GM23248 (cell line): ENCODE results near the gene GPT2. TPM values are rescaled to one million over a fixed set of nuclear protein-coding genes. Genes with fewer than 3 reads are reported as not detected.

Experiments
- DNase-seq: peaks from one replicate; pipeline ENCODE4 v3.0.0-alpha.2; 2015
- H2AFZ ChIP-seq: fragments of 200-600 bp; sonication (generic); 2 replicates; pipeline ENCODE4 v1.6.1; 2016; ENCODE audit warnings: antibody characterized with exemption
- H3F3A ChIP-seq: fragments of 200-600 bp; sonication (generic); 2 replicates; pipeline ENCODE4 v1.6.1; 2016; ENCODE audit warnings: mild to moderate bottlenecking, antibody characterized with exemption, mixed run types; ENCODE audit not compliant: insufficient read depth
- H3K27ac ChIP-seq: fragments of 200-600 bp; sonication (generic); 2 replicates; pipeline ENCODE4 v1.5.1; 2016; ENCODE audit warnings: mild to moderate bottlenecking
- H3K27me3 ChIP-seq: fragments of 200-600 bp; sonication (generic); replicated peaks from 2 replicates; pipeline ENCODE4 v1.6.1; 2016; ENCODE audit warnings: mild to moderate bottlenecking; ENCODE audit not compliant: insufficient read depth
- H3K36me3 ChIP-seq: fragments of 200-600 bp; sonication (generic); 2 replicates; pipeline ENCODE4 v1.6.1; 2016; ENCODE audit warnings: low read depth, mild to moderate bottlenecking
- H3K4me1 ChIP-seq: fragments of 200-600 bp; sonication (generic); 2 replicates; pipeline ENCODE4 v1.6.1; 2016; ENCODE audit warnings: mild to moderate bottlenecking; ENCODE audit not compliant: insufficient read depth
- H3K4me2 ChIP-seq: fragments of 200-600 bp; sonication (generic); one replicate; pipeline ENCODE4 v1.6.1; 2016; ENCODE audit warnings: mild to moderate bottlenecking; ENCODE audit not compliant: unreplicated experiment
- H3K4me3 ChIP-seq: fragments of 200-600 bp; sonication (generic); 2 replicates; pipeline ENCODE4 v1.5.1; 2016; ENCODE audit warnings: mild to moderate bottlenecking
- H3K79me2 ChIP-seq: fragments of 200-600 bp; sonication (generic); 2 replicates; pipeline ENCODE4 v1.6.1; 2016; ENCODE audit warnings: mild to moderate bottlenecking; ENCODE audit not compliant: insufficient read depth
- H3K9ac ChIP-seq: fragments of 200-600 bp; sonication (generic); 2 replicates; pipeline ENCODE4 v1.6.1; 2016; ENCODE audit warnings: mild to moderate bottlenecking
- H3K9me2 ChIP-seq: fragments of 200-600 bp; sonication (generic); 2 replicates; pipeline ENCODE4 v1.6.1; 2016; ENCODE audit warnings: mixed run types, mild to moderate bottlenecking, moderate library complexity; ENCODE audit not compliant: insufficient read depth
- H3K9me3 ChIP-seq: fragments of 200-600 bp; sonication (generic); one replicate; pipeline ENCODE4 v1.6.1; 2017; ENCODE audit warnings: low read depth
- H4K20me1 ChIP-seq: fragments of 200-600 bp; sonication (generic); 2 replicates; pipeline ENCODE4 v1.6.0; 2016; ENCODE audit not compliant: insufficient read depth
- EZH2 ChIP-seq: fragments of 200-600 bp; sonication (generic); IDR thresholded peaks from 2 replicates; pipeline ENCODE4 v1.6.1; 2018; ENCODE audit warnings: antibody characterized with exemption, mild to moderate bottlenecking; ENCODE audit not compliant: insufficient read depth, poor library complexity, severe bottlenecking
- EZH2phosphoT487 ChIP-seq: fragments of 200-600 bp; sonication (generic); IDR thresholded peaks from 2 replicates; pipeline ENCODE4 v1.6.1; 2018; ENCODE audit warnings: antibody characterized with exemption, moderate library complexity, mild to moderate bottlenecking, low read depth; ENCODE audit not compliant: insufficient read depth
- WGBS, 2 experiments: methylation state at CpG; one replicate each; pipeline ENCODE4 v1.1.6; 2015 to 2017; ENCODE audit warnings: low lambda C conversion rate in 2 of 2, low coverage in 1 of 2; ENCODE audit errors: missing lambda C conversion rate in 2 of 2; 5-methylcytosine and 5-hydroxymethylcytosine counted together
- in situ Hi-C: fragments of 300-500 bp; cut with MboI; formaldehyde crosslinking; loops from 2 replicates; pipeline ENCODE4 v1.15.0; 2020
- polyA plus RNA-seq: library from polyadenylated mRNA; unstranded; fragments of >200 nt; fragmentation: Nextera tagmentation; extraction: Ambion mirVana; gene quantifications from 2 replicates; pipeline ENCODE4 v1.2.1, GENCODE V29; 2016
- total RNA-seq: library from RNA; depleted of rRNA; stranded (reverse); fragments of >200 nt; shearing (Covaris generic); gene quantifications from 2 replicates; pipeline ENCODE4 v1.2.3, GENCODE V29; 2014

GPT2 gene
- total and polyA plus RNA-seq, 2 experiments from 2014 or later = 26.9 to 33.7 TPM

DNA sequence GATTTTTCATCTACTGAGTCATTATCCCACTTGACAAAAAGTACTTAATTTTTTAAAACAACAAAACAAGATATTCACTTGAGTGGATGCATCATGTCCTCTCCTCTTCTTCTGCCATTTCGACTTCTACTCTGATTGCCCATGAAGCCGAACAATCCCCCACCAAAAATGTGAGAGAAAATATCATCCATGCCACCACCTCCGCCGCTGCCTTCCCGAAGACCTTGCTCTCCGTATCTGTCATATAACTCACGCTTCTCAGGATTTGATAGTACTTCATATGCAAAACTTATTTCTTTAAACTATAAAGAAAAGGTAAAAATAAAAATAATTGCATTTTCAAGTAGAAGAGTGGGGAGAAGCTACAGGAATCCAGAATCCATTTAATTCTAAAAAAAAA, 87.1 kb downstream of the GPT2 start:
- H3K4me1 ChIP-seq = peaks cover 21% of the 10 kb centered on the region
- no peak overlapping the region for H3K9ac ChIP-seq
- no peaks in the 10 kb centered on the region for H3K27me3 ChIP-seq
- H3K9me3 ChIP-seq = no peaks in the 10 kb centered on the region
- no peak overlapping the region for H3K27ac ChIP-seq
- no peak for TF ChIP-seq EZH2phosphoT487
- TF ChIP-seq EZH2 = no peak
- no peaks in the 10 kb centered on the region for H4K20me1 ChIP-seq
- WGBS, 2 experiments = 95 to 97% methylated on average over 7 of the region's 7 CpGs
- in situ Hi-C loops = no loop called here
- peaks cover 72% of the 10 kb centered on the region for H3K79me2 ChIP-seq
- H3K4me3 ChIP-seq = 0 out of 2 replicates have a peak overlapping the region, but pooled peaks have one; percentile 7
- no peak for DNase-seq
- H3K36me3 ChIP-seq = peaks cover 41% of the 10 kb centered on the region
- H3F3A ChIP-seq = peaks cover 8% of the 10 kb centered on the region
- H2AFZ ChIP-seq = no peak overlapping the region
- H3K9me2 ChIP-seq = no peaks in the 10 kb centered on the region
- H3K4me2 ChIP-seq = peak overlapping the region; percentile 93

DNA sequence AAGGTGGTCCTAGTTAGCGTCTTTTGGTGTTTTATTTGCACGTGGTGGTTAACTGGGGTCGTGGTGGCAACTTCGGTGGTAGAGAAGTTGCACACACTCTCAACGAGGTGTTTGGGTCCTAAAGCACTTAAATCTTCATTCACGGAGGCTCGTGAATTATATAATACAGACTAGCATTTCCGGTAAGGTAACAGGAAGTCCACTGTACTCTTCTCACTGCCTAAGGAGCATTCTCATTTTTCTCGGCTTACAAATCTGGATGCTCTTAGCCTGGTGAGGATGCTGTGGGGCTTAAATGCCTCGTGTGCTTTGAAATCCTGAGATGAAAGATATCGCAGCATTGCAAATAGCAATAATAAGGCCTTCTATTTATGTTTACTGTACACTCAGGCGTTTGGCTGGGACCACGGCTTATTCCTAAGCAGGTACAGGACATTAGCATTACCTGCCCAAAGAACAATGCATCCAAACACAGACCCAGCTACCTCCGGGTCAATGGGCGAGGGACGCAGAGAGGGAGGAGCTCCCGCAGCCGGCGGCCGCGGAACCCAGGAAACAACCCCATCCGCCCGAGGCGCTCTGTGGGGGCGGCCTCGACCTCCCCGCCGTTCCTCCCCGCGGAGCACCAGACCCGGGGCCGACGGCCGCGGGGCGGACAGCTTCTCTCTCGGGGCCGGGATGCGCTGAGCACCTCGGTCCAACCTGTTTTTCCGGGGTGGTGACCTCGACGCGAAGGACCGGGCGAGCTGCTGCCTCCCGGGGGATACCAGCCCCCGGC, 88.5 kb downstream of the GPT2 start:
- H3K79me2 ChIP-seq = peaks cover 59% of the 10 kb centered on the region

DNA sequence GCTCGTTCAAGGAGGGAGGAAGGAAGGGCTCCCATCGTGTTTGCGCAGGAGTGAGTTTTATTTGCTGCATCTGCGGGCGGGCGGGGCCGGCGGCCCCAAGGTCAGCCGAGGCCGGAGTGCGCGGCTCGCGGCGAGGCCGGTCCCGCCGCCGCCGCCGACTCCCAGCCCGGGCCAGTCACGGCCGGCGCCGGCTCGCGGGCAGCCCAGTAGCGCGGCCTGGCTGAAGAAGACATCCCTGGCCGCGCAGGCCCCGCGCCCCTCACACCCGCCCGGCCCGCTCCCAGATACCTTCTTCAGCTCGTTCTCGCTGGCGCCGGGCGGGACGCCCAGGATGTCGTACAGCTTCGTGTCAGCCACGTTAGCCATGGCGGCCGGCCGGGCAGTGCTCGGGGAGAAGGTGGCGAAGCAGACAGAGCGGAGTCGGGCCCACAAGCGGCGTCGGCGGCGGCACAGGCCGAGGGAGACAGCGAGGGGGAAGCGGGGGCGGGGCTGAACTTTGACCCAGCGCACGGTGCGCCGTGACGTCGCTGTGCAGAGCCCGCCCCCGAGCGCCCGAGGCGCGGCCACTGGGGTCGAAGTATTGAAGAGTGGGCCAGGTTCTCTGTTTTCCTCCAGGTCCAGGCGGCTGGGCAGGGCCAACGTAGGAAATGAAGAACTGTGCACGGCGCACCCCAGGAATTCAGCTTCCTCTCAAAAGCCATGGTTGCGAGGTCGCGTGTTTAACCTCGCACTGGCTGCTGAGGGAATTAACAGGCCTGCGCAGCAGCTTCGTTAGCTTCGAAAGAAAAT, 89.2 kb downstream of the GPT2 start, which contains the start of gene DNAJA2:
DNAJA2 (minus strand) TSS at position 468 of the 789 bp plus-strand sequence; CDS start at position 366, 102 bp downstream.
- Histone ChIP-seq H4K20me1 (no peaks in the 10 kb centered on the region), H3F3A (peaks cover 8% of the 10 kb centered on the region), H3K4me3 (peak within 1 kb of the TSS; percentile 93), H3K79me2 (peaks cover 51% of the 10 kb centered on the region), H2AFZ (peak within 1 kb of the TSS; percentile 84), H3K36me3 (peaks cover 19% of the 10 kb centered on the region; the same call in 1 of the 2 replicates), H3K9me3 (no peaks in the 10 kb centered on the region), H3K4me2 (peak within 1 kb of the TSS; percentile 93), H3K27me3 (no peaks in the 10 kb centered on the region), H3K9ac (peak within 1 kb of the TSS; percentile 97), H3K4me1 (peaks cover 21% of the 10 kb centered on the region), H3K27ac (peak within 1 kb of the TSS; percentile 93), H3K9me2 (no peaks in the 10 kb centered on the region)
- in situ Hi-C loops = no loop called here
- TF ChIP-seq EZH2phosphoT487 (no peak), EZH2 (no peak)
- DNase-seq = peak; percentile 96
- WGBS, 2 experiments = 0 to 1% methylated on average over 42 to 84 of the region's 86 CpGs

More for the DNA sequence above, 88.5 kb downstream of the GPT2 start:
- Histone ChIP-seq H3F3A (peaks cover 8% of the 10 kb centered on the region), H3K9me3 (no peaks in the 10 kb centered on the region), H3K4me1 (peaks cover 21% of the 10 kb centered on the region), H3K4me2 (peak overlapping the region; percentile 93), H2AFZ (peak overlapping the region; percentile 72), H3K27me3 (no peaks in the 10 kb centered on the region), H3K27ac (peak overlapping the region; percentile 93), H3K9me2 (no peaks in the 10 kb centered on the region), H3K4me3 (peak overlapping the region; percentile 93), H4K20me1 (no peaks in the 10 kb centered on the region), H3K36me3 (peaks cover 27% of the 10 kb centered on the region), H3K9ac (peak overlapping the region; percentile 97)
- peak; percentile 67 for DNase-seq
- WGBS, 2 experiments = 2% methylated on average over 34 to 46 of the region's 48 CpGs
- in situ Hi-C loops = no loop called here
- TF ChIP-seq EZH2phosphoT487 = no peak
- no peak for TF ChIP-seq EZH2

DNA sequence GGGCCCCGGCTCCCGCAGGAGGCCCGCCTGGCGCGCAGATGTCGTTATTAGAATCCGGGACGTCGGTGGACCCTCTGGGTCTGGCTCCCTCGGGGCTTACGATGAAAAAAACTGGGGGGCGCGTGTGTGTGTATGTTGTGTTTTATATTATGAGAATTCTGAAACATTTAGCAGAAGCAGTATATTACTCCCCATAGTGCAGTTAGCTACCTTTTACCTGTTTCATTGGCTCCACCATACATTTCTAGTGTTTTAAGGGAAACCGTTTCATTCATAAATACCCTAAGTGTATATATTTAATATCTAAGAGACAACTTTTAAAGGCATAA, 89.8 kb downstream of the GPT2 start:
- peaks cover 14% of the 10 kb centered on the region; the same call in 1 of the 2 replicates for H3K36me3 ChIP-seq
- peak overlapping the region; percentile 97 for H3K9ac ChIP-seq
- H3K27ac ChIP-seq = peak overlapping the region; percentile 93
- no peaks in the 10 kb centered on the region for H3K9me2 ChIP-seq
- H4K20me1 ChIP-seq = no peaks in the 10 kb centered on the region
- peak overlapping the region; percentile 93 for H3K4me2 ChIP-seq
- no peaks in the 10 kb centered on the region for H3K9me3 ChIP-seq
- peak overlapping the region; percentile 84 for H2AFZ ChIP-seq
- no peaks in the 10 kb centered on the region for H3K27me3 ChIP-seq
- no peak for DNase-seq
- peaks cover 21% of the 10 kb centered on the region for H3K4me1 ChIP-seq
- peaks cover 8% of the 10 kb centered on the region for H3F3A ChIP-seq
- peak overlapping the region; percentile 93 for H3K4me3 ChIP-seq
- TF ChIP-seq EZH2phosphoT487 (no peak), EZH2 (no peak)
- WGBS, 2 experiments = 1 to 2% methylated on average over 14 of the region's 14 CpGs
- in situ Hi-C loops = no loop called here
- peaks cover 45% of the 10 kb centered on the region for H3K79me2 ChIP-seq
